Endodermal cell (in vitro differentiated cells): ENCODE data around the gene SEC22A. TPM values are rescaled to one million over a fixed set of nuclear protein-coding genes. Genes with fewer than 3 reads are reported as not detected.

ENCODE experiments used
- DNase-seq: peaks from one replicate; pipeline ENCODE4 v3.0.0-alpha.2; 2017
- H3K27ac ChIP-seq: 2 replicates; pipeline ENCODE4 v1.5.1; 2013; ENCODE audit warnings: mild to moderate bottlenecking, low read depth, low read length, moderate library complexity
- H3K27me3 ChIP-seq: 2 replicates; pipeline ENCODE4 v1.6.1; 2013; ENCODE audit warnings: mild to moderate bottlenecking, low read length, moderate library complexity; ENCODE audit not compliant: insufficient read depth, control insufficient read depth, poor library complexity, severe bottlenecking
- H3K36me3 ChIP-seq: 2 replicates; pipeline ENCODE4 v1.7.0; 2013; ENCODE audit warnings: mild to moderate bottlenecking, low read length, moderate library complexity; ENCODE audit not compliant: control insufficient read depth, insufficient read depth
- H3K4me1 ChIP-seq: one replicate; pipeline ENCODE4 v1.7.0; 2013; ENCODE audit warnings: low read length; ENCODE audit not compliant: control insufficient read depth, insufficient read depth
- H3K4me3 ChIP-seq: 2 replicates; pipeline ENCODE4 v1.5.1; 2013; ENCODE audit warnings: mild to moderate bottlenecking, low read length, moderate library complexity
- H3K9ac ChIP-seq: 2 replicates; pipeline ENCODE4 v1.6.1; 2013; ENCODE audit warnings: mild to moderate bottlenecking, low read length, moderate library complexity; ENCODE audit not compliant: poor library complexity, severe bottlenecking; ENCODE audit errors: extremely low read depth
- H3K9me3 ChIP-seq: 2 replicates; pipeline ENCODE4 v1.6.1; 2013; ENCODE audit warnings: mild to moderate bottlenecking, low read length, moderate library complexity; ENCODE audit not compliant: control insufficient read depth
- H3K27ac Mint-ChIP-seq: 2 replicates; pipeline ENCODE4 v1.8.0; 2020; ENCODE audit warnings: mixed read lengths
- H3K27me3 Mint-ChIP-seq: 2 replicates; pipeline ENCODE4 v1.8.0; 2021; ENCODE audit warnings: mild to moderate bottlenecking, mixed read lengths; ENCODE audit not compliant: insufficient read depth
- H3K36me3 Mint-ChIP-seq: 2 replicates; pipeline ENCODE4 v1.8.0; 2020; ENCODE audit warnings: low read depth, mixed read lengths
- H3K4me1 Mint-ChIP-seq: 2 replicates; pipeline ENCODE4 v1.8.0; 2020; ENCODE audit warnings: mixed read lengths
- H3K4me3 Mint-ChIP-seq: 2 replicates; pipeline ENCODE4 v1.8.0; 2020; ENCODE audit warnings: mild to moderate bottlenecking, moderate library complexity, mixed read lengths
- H3K9me3 Mint-ChIP-seq: 2 replicates; pipeline ENCODE4 v1.8.0; 2020; ENCODE audit warnings: mild to moderate bottlenecking, mixed read lengths
- WGBS, 2 experiments: methylation state at CpG; one replicate each; pipeline versions ENCODE4 v1.1.5 to v1.1.7; 2013; ENCODE audit warnings: missing lambda C conversion rate in 2 of 2, mixed read lengths in 1 of 2; ENCODE audit not compliant: insufficient coverage in 1 of 2, insufficient read length in 1 of 2; 5-methylcytosine and 5-hydroxymethylcytosine counted together
- total RNA-seq, 2 donors: library from RNA; stranded (reverse); fragmentation: NEBNext Ultra II Directional in 1 of 2; extraction: Animal tissue kit (Norgen Biotek cat#: 25700) in 1 of 2; gene quantifications; 2 replicates in 1 of 2; 3 replicates in 1 of 2; pipeline ENCODE4 v1.2.1, GENCODE V29; 2021
- TF ChIP-seq, protein P1 (sequence below): fragments of 200-600 bp; sonication (generic); conservative IDR thresholded peaks from 2 replicates; pipeline ENCODE4 v1.5.0; 2021; ENCODE audit warnings: antibody characterized with exemption, mild to moderate bottlenecking

The SEC22A gene
- total RNA-seq, 2 donors from 2014 or later, result 19.5 to 21.8 TPM

- Histone ChIP-seq H3K9ac (no peak overlapping the region), H3K27ac (peak overlapping the region; percentile 81)
Measured at GRCh38 chr3:123153125-123154019, 48.4 kb upstream of the SEC22A start.

GRCh38 chr3:123154020-123154985, 47.4 kb upstream of the SEC22A start:
- no peak overlapping the region for H3K4me3 ChIP-seq
- no peak overlapping the region for H3K9ac ChIP-seq
- TF ChIP-seq, protein P1, sequence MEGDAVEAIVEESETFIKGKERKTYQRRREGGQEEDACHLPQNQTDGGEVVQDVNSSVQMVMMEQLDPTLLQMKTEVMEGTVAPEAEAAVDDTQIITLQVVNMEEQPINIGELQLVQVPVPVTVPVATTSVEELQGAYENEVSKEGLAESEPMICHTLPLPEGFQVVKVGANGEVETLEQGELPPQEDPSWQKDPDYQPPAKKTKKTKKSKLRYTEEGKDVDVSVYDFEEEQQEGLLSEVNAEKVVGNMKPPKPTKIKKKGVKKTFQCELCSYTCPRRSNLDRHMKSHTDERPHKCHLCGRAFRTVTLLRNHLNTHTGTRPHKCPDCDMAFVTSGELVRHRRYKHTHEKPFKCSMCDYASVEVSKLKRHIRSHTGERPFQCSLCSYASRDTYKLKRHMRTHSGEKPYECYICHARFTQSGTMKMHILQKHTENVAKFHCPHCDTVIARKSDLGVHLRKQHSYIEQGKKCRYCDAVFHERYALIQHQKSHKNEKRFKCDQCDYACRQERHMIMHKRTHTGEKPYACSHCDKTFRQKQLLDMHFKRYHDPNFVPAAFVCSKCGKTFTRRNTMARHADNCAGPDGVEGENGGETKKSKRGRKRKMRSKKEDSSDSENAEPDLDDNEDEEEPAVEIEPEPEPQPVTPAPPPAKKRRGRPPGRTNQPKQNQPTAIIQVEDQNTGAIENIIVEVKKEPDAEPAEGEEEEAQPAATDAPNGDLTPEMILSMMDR, result no peak
- Mint-ChIP-seq H3K27me3 (no peaks in the 10 kb centered on the region), H3K36me3 (peaks cover 41% of the 10 kb centered on the region), H3K9me3 (no peaks in the 10 kb centered on the region), H3K4me1 (peaks cover 9% of the 10 kb centered on the region), H3K27ac (no peak overlapping the region), H3K4me3 (no peak overlapping the region)
- H3K27ac ChIP-seq, result peak overlapping the region; percentile 32
- WGBS, 2 experiments, result 94 to 100% methylated on average over 1 to 7 of the region's 7 CpGs
- H3K36me3 ChIP-seq, result peaks cover 81% of the 10 kb centered on the region
- H3K27me3 ChIP-seq, result no peaks in the 10 kb centered on the region
- H3K9me3 ChIP-seq, result no peaks in the 10 kb centered on the region
- no peaks in the 10 kb centered on the region for H3K4me1 ChIP-seq
- DNase-seq, result peak; percentile 35

More at GRCh38 chr3:123153125-123154019, 48.4 kb upstream of the SEC22A start:
- Histone ChIP-seq H3K27me3 (no peaks in the 10 kb centered on the region), H3K4me3 (no peak overlapping the region), H3K4me1 (no peaks in the 10 kb centered on the region), H3K9me3 (no peaks in the 10 kb centered on the region), H3K36me3 (peaks cover 90% of the 10 kb centered on the region)
- H3K27ac Mint-ChIP-seq, result no peak overlapping the region
- no peak for DNase-seq
- H3K4me3 Mint-ChIP-seq, result no peak overlapping the region
- 79 to 84% methylated on average over 2 to 6 of the region's 6 CpGs for WGBS, 2 experiments
- no peaks in the 10 kb centered on the region for H3K27me3 Mint-ChIP-seq
- TF ChIP-seq, protein P1, result no peak
- H3K9me3 Mint-ChIP-seq, result no peaks in the 10 kb centered on the region
- H3K4me1 Mint-ChIP-seq, result peaks cover 18% of the 10 kb centered on the region
- peaks cover 51% of the 10 kb centered on the region for H3K36me3 Mint-ChIP-seq

- no peak overlapping the region for H3K27ac Mint-ChIP-seq
- WGBS, 2 experiments, result 89 to 94% methylated on average over 9 of the region's 9 CpGs
- H3K9ac ChIP-seq, result no peak overlapping the region
- no peak overlapping the region for H3K4me3 ChIP-seq
- H3K27me3 ChIP-seq, result no peaks in the 10 kb centered on the region
- no peaks in the 10 kb centered on the region for H3K4me1 ChIP-seq
- peak; percentile 21 for DNase-seq
- H3K4me1 Mint-ChIP-seq, result peaks cover 5% of the 10 kb centered on the region
- no peaks in the 10 kb centered on the region for H3K9me3 ChIP-seq
- H3K36me3 Mint-ChIP-seq, result peaks cover 35% of the 10 kb centered on the region
- H3K36me3 ChIP-seq, result peaks cover 79% of the 10 kb centered on the region
- no peaks in the 10 kb centered on the region for H3K27me3 Mint-ChIP-seq
- H3K9me3 Mint-ChIP-seq, result no peaks in the 10 kb centered on the region
- peak overlapping the region; percentile 47 for H3K27ac ChIP-seq
- TF ChIP-seq, protein P1, result no peak
- no peak overlapping the region for H3K4me3 Mint-ChIP-seq
Measured at GRCh38 chr3:123155471-123156011, 46.2 kb upstream of the SEC22A start.
